Measurements from ENCODE around the gene RNU6-7.

Gene RNU6-7

DNA sequence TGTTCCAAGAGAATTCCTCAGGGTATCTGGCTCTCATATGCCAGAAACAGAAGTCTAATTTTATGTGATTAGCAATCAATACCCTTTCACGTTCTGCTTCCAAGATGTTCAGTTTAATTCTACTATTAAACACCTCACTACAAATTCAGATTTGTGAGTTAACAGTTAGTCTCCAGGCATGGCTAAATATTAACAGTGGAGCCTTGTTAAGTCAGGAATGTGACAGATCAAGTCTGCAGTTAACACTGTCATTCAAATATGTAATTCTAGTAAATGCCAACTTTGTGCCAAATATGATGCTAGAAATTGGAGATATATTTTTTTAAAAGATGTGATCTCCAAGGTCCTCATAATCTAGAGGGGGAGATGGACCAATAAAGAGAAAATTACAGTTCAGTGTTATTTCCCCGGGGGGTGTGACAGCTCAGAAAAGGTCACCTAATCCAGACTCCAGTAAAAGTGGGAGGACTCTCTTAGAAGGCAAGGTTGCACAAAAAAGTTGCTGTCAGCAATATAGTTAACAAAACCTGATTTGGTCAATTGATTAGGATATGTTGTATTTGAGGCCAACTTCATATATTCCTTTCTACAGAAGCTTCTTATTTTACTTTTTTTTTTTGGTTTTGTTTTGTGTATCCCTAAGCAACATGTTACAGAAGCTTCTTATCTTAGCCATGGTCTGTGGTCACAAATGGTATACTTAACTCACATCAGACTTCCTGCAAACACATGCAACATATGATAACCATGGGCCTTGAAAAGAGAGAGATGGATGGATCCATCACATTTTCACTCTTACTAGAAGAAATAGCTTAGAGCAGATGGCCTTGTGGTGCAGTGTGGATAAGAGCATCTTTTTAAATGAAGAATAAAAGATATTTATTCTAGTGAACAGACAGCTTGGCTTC is 18.4 kb upstream of the RNU6-7 start:
- no peak overlapping the region for H3K4me3 ChIP-seq (ENCODE audit: control insufficient read depth, low read depth, low read length)
- DNase-seq (ENCODE audit: low read depth): no peak
- no peak for TF ChIP-seq CTCF (conservative IDR thresholded peaks at IDR 0.05; ENCODE audit: control insufficient read depth, insufficient read depth, low read depth, low read length)

DNA sequence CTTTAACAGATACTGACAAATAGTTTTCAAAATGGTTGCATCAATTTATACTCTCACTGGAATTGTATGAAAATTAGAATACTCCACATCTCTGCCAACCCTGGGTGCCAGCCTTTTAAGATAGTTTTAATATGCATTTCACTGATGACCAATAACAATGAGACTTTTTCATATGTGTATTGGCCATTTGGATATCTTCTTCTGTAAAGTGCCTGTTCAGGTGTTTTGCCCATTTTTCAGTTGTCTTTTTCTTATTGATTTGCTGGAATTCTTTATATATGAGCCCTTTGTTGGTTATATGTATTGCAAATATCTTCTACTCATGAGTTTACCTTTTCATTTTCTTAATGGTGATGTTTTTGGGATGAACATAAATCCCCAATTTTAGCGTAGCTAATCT is 16.7 kb upstream of the RNU6-7 start:
- DNase-seq (ENCODE audit: low read depth): no peak
- H3K4me3 ChIP-seq (ENCODE audit: control insufficient read depth, low read depth, low read length): no peak overlapping the region
- TF ChIP-seq CTCF (conservative IDR thresholded peaks at IDR 0.05; ENCODE audit: control insufficient read depth, insufficient read depth, low read depth, low read length): no peak

GRCh38 chr14:32186248-32186647 is 15.6 kb upstream of the RNU6-7 start:
- no peak overlapping the region for H3K4me3 ChIP-seq (ENCODE audit: control insufficient read depth, low read depth, low read length)
- no peak for DNase-seq (ENCODE audit: low read depth)
- no peak for TF ChIP-seq CTCF (conservative IDR thresholded peaks at IDR 0.05; ENCODE audit: control insufficient read depth, insufficient read depth, low read depth, low read length)

GRCh38 chr14:32189811-32190210 is 12.0 kb upstream of the RNU6-7 start:
- no peak for DNase-seq (ENCODE audit: low read depth)
- TF ChIP-seq CTCF (conservative IDR thresholded peaks at IDR 0.05; ENCODE audit: control insufficient read depth, insufficient read depth, low read depth, low read length): no peak

GRCh38 chr14:32190673-32191072 is 11.2 kb upstream of the RNU6-7 start:
- TF ChIP-seq CTCF (conservative IDR thresholded peaks at IDR 0.05; ENCODE audit: control insufficient read depth, insufficient read depth, low read depth, low read length): no peak
- H3K4me3 ChIP-seq (ENCODE audit: control insufficient read depth, low read depth, low read length): no peak overlapping the region
- DNase-seq (ENCODE audit: low read depth): no peak

More at GRCh38 chr14:32189811-32190210, 12.0 kb upstream of the RNU6-7 start:
- H3K4me3 ChIP-seq (ENCODE audit: control insufficient read depth, low read depth, low read length): no peak overlapping the region

DNA sequence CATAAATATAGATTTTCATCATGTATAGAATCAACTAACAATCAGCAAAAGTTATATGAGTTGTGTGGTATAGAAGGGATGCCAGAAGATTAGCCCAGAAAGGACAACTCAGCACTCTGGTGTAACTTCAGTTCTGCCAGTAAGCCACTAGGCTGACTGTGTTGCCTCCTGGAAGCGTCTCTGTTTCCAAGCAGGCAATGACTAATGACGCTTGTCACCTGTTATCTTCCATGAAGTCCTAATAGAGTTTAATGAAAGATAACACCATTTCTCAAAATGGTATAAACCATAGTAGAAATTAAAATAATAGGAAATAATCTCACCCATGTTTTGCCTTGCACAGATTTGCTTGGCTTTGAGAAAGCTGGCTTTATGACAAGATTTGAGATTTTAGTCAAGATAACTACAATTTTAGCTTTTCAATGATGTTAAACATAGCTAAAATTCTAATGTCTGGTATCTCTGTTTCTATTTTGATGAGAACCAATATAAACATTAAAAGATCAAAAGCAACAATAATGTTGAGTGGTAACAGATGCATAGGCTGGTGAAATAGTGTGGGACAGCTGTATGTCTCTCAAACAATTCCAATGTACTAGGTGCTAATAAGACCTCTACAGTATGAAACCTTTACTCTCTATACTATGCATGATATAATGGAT is 9.0 kb upstream of the RNU6-7 start:
- no peak for TF ChIP-seq CTCF (conservative IDR thresholded peaks at IDR 0.05; ENCODE audit: control insufficient read depth, insufficient read depth, low read depth, low read length)
- no peak for DNase-seq (ENCODE audit: low read depth)
- H3K4me3 ChIP-seq (ENCODE audit: control insufficient read depth, low read depth, low read length): no peak overlapping the region

Measured in fibroblast of mammary gland (primary cell).